ENCODE data around the gene SLC9A2.

GRCh38 chr2:102619414-102620319 is at the start of gene SLC9A2:
- TF ChIP-seq CTCF (IDR thresholded peaks at IDR 0.05; ENCODE audit: insufficient read depth, low read depth, low read length), result no peak
- TF ChIP-seq EZH2 (IDR thresholded peaks at IDR 0.05; ENCODE audit: insufficient read depth, low read length), result no peak
